Stimulated activated CD4-positive, alpha-beta T cell treated with anti-CD3 and anti-CD28 coated beads, Interleukin-15, amount 100 ng/mL, for 1 hour (primary cell): ENCODE measurements around the gene KRT13.

Experiments used
- DNase-seq, 2 donors: peaks; one replicate each; pipeline ENCODE4 v3.0.0-alpha.2; 2020; ENCODE audit warnings: low read depth in 1 of 2, low spot score in 1 of 2

Gene KRT13

DNA sequence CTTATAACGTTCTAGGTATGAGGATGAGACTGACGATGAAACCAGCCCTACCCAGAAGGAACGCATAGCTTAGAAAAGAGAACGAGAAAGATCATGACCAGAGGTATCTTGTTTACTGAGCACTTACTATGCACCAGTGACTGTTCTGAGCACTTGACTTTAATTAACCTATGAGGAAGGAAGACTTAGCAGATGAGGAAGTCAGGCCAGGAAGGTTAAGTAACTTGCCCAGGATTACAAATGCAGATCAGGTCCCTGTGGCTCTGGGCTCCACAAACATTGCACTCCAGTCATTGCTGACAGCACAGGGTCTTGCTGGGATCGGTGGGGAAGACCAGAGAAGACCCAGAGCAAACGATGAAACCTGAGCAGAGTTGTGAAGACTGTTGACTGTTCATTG, 7.1 kb downstream of the KRT13 start:
- DNase-seq: no peak

DNA sequence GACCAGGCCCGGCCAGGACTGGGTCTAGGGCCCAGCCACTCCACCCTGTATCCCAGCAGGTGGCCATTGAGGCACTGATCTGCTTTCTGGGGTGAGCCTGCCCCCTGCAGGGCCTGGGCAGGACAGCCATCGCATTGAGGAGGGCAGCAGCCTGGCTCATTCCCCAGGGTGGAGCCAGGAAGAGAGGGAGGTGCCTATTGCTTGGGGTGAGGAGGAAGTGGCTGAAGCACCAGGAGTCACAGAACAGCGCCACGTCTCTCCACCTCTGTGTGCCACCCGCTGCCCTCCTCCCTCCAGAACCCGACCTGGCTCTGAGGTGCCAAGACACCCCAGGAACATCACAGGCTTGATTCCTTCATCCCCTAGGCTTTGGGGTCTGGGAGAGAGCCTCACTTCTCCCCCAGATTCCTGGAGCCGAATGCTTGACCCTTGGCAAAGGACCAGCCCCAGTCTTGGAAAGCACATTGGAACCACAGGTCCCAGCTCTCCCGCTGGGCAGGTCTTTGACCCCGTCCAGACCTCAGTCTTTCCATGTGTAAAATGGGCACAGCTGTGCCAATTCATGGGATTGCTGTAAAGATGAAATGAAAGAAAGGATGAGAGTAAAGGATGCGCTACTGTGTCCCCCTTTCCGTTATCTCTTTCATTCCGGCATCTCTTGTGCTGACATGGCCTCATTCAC, 8.5 kb downstream of the KRT13 start:
- peak; percentile 7 to 27 for DNase-seq

DNA sequence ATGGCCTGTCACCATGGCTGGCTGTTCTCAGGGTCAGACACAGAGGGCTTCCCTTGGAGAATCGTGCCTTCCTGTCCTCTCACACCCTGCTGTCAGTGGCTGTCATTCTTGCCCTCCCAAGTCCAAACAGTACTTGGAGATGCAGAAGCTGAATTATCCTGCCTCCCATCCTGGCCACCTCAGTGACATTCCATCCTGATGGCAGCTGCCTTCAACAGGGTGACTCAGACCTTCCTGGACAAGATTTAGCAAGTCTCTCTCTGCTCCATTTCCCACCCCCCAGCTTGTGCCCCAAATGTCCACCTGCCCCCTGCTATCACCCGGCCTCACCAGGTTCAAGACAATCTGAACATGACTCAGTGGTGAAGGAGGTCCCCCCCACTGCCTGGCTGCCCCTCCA, 10.9 kb downstream of the KRT13 start:
- no peak for DNase-seq

DNA sequence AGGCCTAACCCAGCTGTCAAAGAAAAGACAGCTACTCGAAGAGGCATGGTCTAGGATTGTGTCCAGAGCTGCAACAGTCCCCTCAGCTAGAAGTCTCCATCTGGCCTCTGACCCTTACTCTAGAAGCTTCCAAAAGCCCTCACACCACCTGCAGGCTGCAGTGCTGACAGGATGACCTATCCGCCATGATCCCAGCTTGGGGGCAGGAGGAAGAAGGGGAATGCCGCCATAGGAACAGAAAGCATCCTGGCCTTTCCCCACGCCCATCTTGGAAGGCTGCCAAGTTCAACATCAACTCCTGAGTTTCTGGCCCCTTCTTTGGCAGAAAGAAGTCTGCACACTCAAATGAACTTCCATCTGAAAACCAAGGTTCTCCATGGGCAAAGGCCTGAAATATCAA, 12.6 kb downstream of the KRT13 start:
- DNase-seq: no peak

DNA sequence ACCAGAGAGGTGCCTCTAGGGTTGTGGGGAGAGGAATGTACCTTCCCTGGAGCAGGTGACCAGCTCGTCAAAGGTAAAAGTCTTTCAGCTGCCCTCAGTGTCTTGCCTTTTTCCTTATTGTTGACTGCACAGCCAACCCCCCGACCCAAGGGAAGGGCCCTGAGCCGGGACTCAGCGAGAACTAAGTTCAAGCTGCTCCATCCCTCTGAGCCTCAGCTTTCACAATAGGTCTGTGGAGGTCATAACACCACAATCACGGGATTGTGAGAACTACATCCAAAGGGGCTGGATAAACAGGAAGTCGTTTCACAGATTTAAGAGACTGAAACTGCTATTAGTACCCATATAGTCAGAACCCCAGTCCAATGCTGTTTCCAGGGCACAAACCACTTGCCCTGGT, 13.1 kb downstream of the KRT13 start:
- no peak for DNase-seq

DNA sequence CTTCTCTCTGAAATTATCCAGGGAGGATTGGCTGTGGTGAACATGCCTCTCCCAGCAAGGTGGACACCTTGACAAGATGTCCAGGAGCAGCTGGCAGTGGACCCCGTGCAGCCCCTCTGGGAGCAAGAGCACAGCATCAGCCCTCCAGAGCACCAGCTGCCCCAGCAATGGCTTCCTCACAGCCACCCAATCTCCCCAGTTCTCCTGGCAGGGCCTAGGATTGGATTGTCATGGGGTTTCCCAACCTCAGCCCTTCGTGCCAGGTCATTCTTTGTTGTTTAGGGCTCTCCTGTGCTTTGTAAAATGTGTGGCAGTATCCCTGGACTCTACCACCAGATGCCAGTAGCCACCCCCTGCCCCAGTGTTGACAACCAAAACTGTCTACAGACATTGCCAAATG, 13.9 kb downstream of the KRT13 start:
- DNase-seq: no peak

DNA sequence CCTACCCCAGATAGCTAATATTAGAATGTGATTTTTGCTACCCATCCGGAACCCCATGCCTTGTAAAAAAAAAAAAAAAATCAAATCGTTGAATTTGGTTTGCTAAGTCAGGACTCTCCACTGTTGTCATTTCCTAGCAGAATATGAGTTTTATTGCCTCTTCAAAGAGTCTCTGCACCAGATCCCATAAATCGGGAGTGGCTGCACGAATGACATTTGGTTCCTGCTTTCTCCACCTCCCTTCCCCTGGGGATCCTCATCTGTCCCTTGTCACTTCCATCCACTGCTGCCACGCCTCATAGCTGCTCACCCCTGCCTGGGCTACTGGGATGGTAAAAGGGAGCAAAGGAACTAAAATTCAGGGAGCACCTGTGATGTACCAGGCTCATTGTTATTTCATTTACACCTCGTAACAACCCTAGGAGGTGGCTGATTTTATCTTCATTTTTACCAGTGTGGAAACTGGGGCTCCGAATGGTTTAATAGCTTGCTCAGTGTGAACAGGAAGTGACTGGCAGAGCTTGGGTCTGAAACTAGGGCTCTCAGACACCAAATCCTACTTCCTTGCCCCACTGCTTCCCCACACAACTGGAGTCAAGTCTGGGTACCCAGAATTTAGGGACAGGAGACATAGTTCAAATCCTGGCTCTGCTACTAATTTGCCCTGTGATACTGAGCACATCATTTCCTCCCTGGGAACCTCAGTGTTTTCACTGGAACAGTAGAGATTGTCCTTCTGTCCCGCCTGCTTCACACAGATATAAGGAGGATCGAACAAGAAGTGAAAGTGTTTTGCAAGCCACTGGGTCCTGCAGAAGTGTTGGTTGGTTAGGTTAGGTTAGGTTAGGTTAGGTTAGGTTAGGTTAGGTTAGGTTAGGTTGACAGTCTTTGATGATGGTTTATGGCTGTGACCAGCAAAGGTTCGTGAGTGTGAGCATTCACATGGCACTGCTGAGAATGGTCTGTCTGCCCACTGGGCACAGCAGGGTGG, 15.1 kb downstream of the KRT13 start:
- DNase-seq: no peak

DNA sequence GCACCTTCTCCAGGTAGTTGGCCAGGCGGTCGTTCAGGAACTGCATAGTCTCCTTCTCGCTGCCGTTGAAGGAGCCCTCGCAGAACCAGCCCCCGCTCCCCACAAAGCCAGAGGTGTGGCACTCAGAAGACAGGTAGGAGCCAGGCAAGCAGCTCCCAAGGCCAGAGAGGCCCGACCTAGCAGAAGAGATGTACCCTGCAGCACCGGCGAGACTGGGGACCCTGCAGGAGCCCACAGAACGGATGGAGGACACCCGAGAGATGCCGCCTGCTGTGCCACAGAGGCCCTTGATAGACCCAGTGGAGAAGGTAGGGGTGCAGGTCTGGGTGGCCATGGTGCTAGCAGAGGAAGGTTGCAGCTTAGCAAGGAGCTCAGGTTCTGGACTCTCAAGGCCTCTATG, 15.9 kb downstream of the KRT13 start, which contains the start of gene KRT36:
TSS of gene KRT36 (minus strand) at position 380 of the 400 bp plus-strand sequence. CDS start at position 334, 46 bp downstream.
- DNase-seq: no peak

DNA sequence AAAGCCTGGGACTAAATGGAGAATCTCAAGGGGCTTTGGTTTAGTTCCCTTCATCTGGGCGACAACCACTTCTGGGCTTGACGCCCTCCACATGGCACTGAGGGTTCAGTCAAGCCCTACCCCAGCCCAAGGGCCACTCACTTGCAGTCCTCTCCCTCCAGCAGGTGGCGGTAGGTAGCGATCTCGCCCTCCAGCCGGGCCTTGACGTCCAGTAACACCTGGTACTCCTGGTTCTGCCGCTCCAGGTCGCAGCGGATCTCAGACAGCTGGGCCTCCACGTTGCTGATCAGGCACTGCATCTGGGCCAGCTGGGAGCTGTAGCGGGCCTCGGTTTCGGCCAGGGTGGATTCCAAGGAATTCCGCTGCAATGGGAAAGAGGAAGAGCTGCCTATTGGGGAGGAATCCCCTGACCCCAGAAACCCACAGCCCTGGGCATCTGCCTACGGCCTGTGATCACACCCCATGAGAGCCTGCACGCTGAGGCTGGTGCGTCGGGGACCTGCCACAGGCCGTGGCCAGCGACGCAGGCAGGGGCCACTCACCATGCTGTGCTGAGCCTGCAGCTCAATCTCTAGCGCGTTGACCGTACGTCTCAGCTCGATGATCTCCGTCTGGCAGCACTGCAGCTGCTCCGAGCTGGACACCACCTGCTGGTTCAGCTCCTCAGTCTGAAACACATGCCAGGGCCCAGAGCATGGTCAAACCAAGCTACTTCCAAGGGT, 18.4 kb downstream of the KRT13 start:
- peak in 1 of 2 donors; percentile 9 for DNase-seq

DNA sequence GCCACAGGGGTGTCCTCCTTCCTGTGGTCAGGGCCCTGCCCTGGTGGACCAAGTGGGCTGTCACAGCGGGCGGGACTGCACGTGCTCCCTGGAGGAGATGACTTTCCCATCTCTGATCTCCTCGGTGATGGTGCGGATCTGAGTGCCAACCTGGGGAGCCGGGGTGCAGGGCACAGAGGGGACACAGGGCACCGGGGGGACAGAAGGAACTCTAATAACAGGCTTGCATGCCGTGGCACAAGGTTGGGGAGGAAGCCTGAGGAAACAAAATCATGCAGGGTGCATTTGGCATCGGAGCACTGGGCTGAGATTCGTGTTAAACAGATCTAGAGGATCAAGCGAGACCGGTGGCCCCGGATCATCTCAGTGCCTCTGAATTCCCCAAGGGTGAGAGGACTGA, 19.1 kb downstream of the KRT13 start:
- no peak for DNase-seq

DNA sequence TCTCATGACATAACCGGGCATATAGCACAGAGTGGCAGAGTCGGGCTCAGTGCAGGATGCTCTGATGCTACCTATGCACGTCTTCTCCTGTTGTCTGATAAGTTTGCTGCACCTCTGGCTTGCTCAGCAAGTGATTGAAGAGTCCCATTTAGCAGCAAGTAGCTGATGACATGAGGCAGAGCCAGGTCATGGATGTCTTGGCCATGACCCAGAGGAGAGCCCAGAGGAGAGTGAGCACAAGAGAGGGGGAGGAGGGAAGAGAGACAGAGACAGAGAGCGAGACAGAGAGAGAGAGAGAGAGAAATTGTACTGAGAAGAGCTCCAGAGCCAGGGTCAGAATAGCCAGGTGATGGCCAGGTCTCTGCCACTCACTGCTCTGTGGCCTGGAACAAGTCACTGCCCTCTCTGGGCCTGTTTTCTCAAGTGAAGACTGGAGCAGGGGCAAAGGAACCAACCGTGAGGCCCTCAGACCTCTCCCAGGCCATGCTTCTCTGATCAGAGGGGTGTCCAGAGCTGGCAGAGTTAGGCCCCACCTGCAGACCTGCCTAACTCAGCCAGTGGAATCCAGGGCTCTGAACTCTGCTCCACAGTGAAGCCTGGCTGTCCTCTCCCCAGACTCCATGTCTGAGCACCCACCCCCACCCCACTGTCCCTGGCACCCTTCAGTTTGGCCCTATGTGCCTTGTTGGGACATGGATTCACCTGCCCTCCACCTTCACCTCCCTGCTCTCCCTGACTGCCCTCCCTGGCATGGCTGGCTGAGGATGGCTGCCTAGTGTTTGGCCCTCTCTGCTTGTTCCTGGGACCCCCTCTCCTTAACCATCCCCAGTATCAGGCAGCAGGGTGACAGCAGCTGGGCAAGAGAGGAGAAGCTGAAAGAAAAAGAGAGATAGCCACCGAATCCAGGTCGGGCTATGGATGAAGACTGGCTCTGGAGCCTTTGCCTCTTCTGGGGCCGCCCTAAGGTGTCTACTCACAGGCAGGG, 20.2 kb downstream of the KRT13 start:
- DNase-seq: no peak

DNA sequence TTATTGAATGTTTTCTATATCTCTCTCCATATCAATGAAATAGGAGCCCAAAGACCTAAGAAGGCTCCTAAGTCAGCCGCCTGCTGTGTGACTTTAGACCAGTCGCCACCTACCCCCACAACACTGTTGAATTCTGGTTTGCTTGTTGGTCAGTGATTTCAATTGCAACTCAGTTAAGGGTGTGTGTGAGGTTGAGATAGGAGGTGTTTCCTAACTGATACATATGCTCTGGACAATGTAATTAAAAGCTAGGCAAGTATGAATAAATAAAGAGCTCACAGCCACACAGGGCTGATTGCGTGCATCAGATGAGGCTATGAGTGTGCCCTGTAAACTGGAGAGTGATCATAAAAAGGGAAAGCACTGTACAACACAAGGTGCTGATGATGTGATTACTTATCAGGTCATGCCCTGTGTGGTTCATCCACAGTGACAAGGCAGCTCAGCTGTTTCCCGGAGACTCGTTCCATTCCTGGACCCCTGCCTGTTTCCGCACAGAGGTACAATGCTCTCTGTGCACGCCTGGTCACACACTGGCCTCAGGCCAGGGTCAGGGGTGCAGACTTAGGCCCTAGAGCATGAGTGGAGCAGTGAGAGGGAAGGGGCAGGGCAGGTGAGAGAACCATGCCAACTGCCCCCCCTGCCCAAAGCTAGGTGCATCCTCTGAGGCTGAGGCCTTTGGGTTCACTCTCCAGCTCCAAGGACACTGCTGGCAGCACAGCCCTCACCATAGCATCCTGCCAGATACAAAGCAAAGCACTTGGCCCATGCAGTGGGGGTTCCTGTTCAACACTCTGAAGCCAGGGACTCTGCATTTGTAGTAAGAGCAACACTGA, 21.2 kb downstream of the KRT13 start:
- no peak for DNase-seq

DNA sequence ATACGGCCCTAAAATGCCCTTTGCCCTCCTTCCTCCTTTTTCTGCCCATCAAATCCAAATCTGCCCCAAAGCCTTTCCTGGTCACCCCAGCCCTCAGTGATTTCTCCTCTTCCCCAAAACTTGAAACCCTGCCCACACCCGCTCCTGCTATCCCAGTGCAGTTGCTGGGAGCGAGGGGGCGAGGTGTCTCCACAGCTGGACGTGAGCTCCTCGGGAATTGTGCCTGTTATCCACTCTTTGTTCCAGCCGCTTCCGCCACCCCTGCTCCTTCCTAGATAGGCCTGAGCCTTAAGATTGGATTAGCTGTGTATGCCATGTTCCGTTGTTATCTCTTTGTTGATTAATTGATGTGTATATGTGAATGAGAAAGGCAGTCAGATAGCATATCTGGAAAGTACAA, 21.9 kb downstream of the KRT13 start:
- DNase-seq: no peak

DNA sequence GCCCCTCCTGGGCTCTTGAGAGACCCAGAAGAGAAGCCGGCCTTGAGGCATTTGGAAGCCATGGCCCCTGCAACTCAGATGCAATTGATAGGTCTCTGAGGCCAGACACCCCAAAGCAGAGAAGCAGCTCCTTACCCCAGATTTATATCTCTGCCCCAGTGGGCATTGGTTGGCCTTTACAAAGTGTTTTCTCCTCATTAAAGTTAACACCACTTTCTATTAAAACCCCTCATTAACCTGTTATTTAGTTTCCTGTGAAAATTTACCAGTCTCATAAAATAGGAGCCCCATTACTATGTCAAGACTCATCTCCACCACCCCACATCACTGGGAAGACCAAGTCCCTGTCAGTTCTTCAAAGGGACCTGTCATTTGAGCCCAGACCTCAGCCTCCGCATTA, 24.4 kb downstream of the KRT13 start, which contains the start of gene KRT35:
TSS of gene KRT35 (minus strand) at position 116 of the 400 bp plus-strand sequence. CDS start at position 62, 54 bp downstream.
- DNase-seq: no peak

DNA sequence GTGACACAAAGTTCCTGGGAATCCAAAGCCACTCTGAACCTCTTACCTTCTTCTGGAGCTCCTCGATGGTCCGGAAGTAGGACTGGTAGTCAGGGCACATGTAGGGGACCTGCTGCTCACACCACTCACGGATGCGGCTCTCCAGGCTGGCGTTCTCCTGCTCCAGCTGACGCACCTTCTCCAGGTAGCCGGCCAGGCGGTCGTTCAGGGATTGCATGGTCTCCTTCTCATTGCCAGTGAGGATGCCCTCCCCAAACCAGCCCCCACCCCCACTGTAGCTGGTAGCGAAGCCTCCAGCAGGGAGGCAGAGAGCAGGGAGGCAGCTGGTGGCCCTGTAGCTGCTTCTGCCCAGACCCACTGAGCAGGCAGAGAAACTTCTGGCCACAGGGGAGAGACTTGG, 24.8 kb downstream of the KRT13 start:
- no peak for DNase-seq

DNA sequence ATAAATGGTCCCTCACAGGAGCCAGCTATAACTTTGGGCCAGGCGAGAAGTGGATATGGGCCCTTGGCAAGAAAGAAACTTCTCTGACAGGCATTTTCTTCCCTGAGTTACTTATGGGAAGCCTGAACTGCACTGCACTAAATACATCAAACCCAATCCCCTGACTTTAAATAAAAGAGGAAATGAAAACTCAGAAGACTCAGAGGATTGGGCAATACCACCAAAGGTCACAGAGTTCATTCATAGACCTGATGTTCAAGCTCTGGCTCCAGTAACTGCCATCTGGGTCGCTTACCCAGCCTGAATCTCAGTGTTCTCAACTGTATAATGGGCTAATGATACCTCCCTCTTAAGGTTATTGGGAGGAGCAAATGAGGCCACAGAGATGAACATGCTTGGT, 25.3 kb downstream of the KRT13 start:
- DNase-seq: no peak

DNA sequence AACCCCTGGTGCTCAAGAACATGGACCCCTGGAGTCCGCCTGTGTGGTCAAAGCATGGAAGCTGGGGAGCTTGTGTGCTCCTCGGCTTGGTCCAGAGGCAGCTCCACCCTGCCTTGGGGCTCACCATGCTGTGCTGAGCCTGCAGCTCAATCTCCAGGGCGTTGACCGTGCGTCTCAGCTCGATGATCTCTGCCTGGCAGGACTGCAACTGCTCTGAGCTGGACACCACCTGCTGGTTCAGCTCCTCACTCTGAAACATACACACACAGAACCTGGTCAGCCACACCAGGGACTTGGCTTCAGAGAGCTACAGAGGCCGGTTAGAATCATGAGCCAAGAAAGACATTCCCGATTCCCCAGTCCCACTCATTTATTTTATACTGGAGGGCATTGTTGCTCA, 27.2 kb downstream of the KRT13 start:
- DNase-seq: no peak

DNA sequence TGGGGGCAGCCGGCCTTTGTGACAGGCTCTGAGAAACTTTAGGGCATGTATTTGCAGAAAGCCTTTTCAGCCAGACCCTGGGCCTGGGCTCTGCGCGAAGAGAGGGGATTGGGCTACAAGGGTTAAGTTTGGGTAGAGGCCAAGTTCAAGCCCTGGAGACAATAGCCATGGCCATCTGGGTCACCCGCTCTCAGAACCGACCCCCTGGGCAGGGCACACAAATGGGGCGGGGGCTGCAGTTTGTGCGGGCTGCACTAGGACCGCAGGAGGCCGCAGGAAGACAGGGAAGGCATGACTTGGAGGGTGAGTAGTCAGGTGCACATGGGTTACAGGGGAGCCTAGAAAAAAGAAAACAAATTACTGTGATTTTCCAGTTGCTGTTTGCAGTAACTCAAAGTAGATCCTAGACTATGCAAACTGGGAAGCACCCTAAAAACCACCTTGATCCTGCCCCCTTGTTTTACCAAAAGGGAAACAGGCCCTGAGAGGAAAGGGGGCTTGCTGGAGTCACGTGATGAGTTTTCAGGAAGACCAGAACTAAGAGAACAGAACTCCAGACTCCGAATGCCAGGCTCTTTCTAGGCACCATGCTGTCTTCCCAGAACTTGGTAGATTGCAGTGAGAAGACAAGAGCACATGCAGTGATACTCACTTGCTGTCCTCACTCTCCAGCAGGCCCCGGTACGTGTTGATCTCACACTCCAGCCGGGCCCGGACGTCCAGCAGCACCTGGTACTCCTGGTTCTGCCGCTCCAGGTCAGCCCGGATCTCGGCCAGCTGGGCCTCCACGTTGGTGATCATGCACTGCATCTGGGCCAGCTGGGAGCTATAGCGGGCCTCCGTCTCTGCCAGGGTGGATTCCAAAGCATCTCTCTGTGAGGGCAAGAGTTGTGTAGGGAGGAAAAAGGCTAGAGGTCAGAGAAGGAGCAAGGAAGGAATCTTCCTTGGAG, 28.3 kb downstream of the KRT13 start:
- DNase-seq: no peak
